CD14-positive monocyte (primary cell): ENCODE measurements around the gene CHRNA1. TPM values are rescaled to one million over a fixed set of nuclear protein-coding genes. Genes with fewer than 3 reads are reported as not detected.
A peak's percentile ranks its signal among the peaks of the same experiment; 100 is the strongest.

ENCODE experiments used
- DNase-seq, 3 donors: peaks; one replicate each; pipeline ENCODE4 v3.0.0-alpha.2; 2011 to 2022
- H2AFZ ChIP-seq: 2 replicates; pipeline ENCODE4 v1.6.0; 2012; ENCODE audit warnings: mild to moderate bottlenecking, low read depth, low read length, inconsistent platforms; ENCODE audit not compliant: insufficient read depth, poor library complexity, severe bottlenecking
- H3K27ac ChIP-seq, 2 donors: 1 replicate in 1 of 2; 2 replicates in 1 of 2; pipeline ENCODE4 v1.5.1; 2012 to 2013; ENCODE audit warnings: low read length in 2 of 2, control low read depth in 1 of 2, inconsistent platforms in 1 of 2, low read depth in 1 of 2, mild to moderate bottlenecking in 1 of 2
- H3K27me3 ChIP-seq, 2 donors: one replicate each; pipeline versions ENCODE4 v1.6.0 to v1.6.1; 2011 to 2013; ENCODE audit warnings: low read length in 2 of 2; ENCODE audit not compliant: control insufficient read depth in 2 of 2, insufficient read depth in 2 of 2
- H3K36me3 ChIP-seq, 2 donors: replicated peaks in 1 of 2; 1 replicate in 1 of 2; 2 replicates in 1 of 2; pipeline versions ENCODE4 v1.5.1 to v1.6.1; 2012 to 2013; ENCODE audit warnings: low read length in 2 of 2, control low read depth in 1 of 2, inconsistent platforms in 1 of 2, mild to moderate bottlenecking in 1 of 2; ENCODE audit not compliant: insufficient read depth in 2 of 2, control insufficient read depth in 1 of 2
- H3K4me1 ChIP-seq, 2 donors: 1 replicate in 1 of 2; 2 replicates in 1 of 2; pipeline versions ENCODE4 v1.5.1 to v1.6.1; 2012 to 2013; ENCODE audit warnings: low read length in 2 of 2, control low read depth in 1 of 2, inconsistent platforms in 1 of 2, mild to moderate bottlenecking in 1 of 2, moderate library complexity in 1 of 2; ENCODE audit not compliant: insufficient read depth in 2 of 2, control insufficient read depth in 1 of 2
- H3K4me2 ChIP-seq: replicated peaks from 2 replicates; pipeline ENCODE3; 2012; ENCODE audit warnings: low read length, moderate library complexity, mild to moderate bottlenecking; ENCODE audit not compliant: poor library complexity, severe bottlenecking; ENCODE audit errors: extremely low read depth
- H3K4me3 ChIP-seq, 3 experiments: fragments of 200-600 bp in 1 of 3; sonication (generic) in 1 of 3; replicated peaks in 1 of 3; 1 replicate in 2 of 3; 2 replicates in 1 of 3; pipeline ENCODE4 v1.5.1; 2011 to 2013; ENCODE audit warnings: low read length in 3 of 3, mild to moderate bottlenecking in 3 of 3, control low read depth in 2 of 3, low read depth in 2 of 3, inconsistent platforms in 1 of 3, moderate library complexity in 1 of 3
- H3K79me2 ChIP-seq: 2 replicates; pipeline ENCODE4 v1.6.0; 2012; ENCODE audit warnings: mild to moderate bottlenecking, control low read depth, inconsistent platforms, low read length, moderate library complexity; ENCODE audit not compliant: insufficient read depth
- H3K9ac ChIP-seq: 2 replicates; pipeline ENCODE4 v1.6.0; 2017; ENCODE audit warnings: low read length, mild to moderate bottlenecking; ENCODE audit not compliant: insufficient read depth, poor library complexity, severe bottlenecking
- H3K9me3 ChIP-seq, 2 donors: replicated peaks in 1 of 2; 1 replicate in 1 of 2; 2 replicates in 1 of 2; pipeline versions ENCODE4 v1.5.1 to v1.6.1; 2012 to 2013; ENCODE audit warnings: low read length in 2 of 2, control low read depth in 1 of 2; ENCODE audit not compliant: control insufficient read depth in 1 of 2, insufficient read depth in 1 of 2
- H4K20me1 ChIP-seq: 2 replicates; pipeline ENCODE4 v1.6.0; 2012; ENCODE audit warnings: mild to moderate bottlenecking, low read length, control low read depth, moderate library complexity; ENCODE audit not compliant: insufficient read depth
- H3K27ac Mint-ChIP-seq, 7 donors: one replicate each; pipeline ENCODE4 v1.8.0; 2020; ENCODE audit warnings: mild to moderate bottlenecking in 7 of 7, mixed read lengths in 7 of 7, moderate library complexity in 6 of 7, inconsistent platforms in 2 of 7
- H3K27me3 Mint-ChIP-seq, 3 donors: one replicate each; pipeline ENCODE4 v1.8.0; 2021 to 2022; ENCODE audit warnings: low read depth in 3 of 3, mild to moderate bottlenecking in 3 of 3, mixed read lengths in 3 of 3, moderate library complexity in 3 of 3, inconsistent platforms in 1 of 3
- H3K36me3 Mint-ChIP-seq, 2 donors: one replicate each; pipeline ENCODE4 v1.8.0; 2020; ENCODE audit warnings: mixed read lengths in 2 of 2, inconsistent platforms in 1 of 2, mild to moderate bottlenecking in 1 of 2
- H3K4me1 Mint-ChIP-seq: one replicate; pipeline ENCODE4 v1.8.0; 2020; ENCODE audit warnings: mild to moderate bottlenecking, mixed read lengths
- H3K4me3 Mint-ChIP-seq, 2 donors: one replicate each; pipeline ENCODE4 v1.8.0; 2020; ENCODE audit warnings: mild to moderate bottlenecking in 2 of 2, mixed read lengths in 2 of 2, moderate library complexity in 1 of 2
- H3K9me3 Mint-ChIP-seq, 7 donors: one replicate each; pipeline ENCODE4 v1.8.0; 2020 to 2022; ENCODE audit warnings: mixed read lengths in 7 of 7, mild to moderate bottlenecking in 6 of 7, moderate library complexity in 6 of 7, inconsistent platforms in 2 of 7
- WGBS: methylation state at CpG from one replicate; pipeline ENCODE4 v1.1.5; 2013; ENCODE audit warnings: missing lambda C conversion rate; ENCODE audit not compliant: insufficient coverage; 5-methylcytosine and 5-hydroxymethylcytosine counted together
- intact Hi-C, 2 donors: fragments of 100-400 bp; cut with micrococcal nuclease; formaldehyde crosslinking; loops; one replicate each; pipeline versions ENCODE4 v1.15.0 to v1.15.1; 2023
- polyA plus RNA-seq, 3 donors: library from polyadenylated mRNA; depleted of rRNA in 1 of 3; unstranded in 2 of 3; stranded (reverse) in 1 of 3; fragments of 300-500 nt in 2 of 3; fragments of >200 nt in 1 of 3; fragmentation: Illumina TruSeq in 2 of 3; gene quantifications; 1 replicate in 2 of 3; 2 replicates in 1 of 3; pipeline ENCODE4 v1.2.3, GENCODE V29; 2012 to 2021
- TF ChIP-seq, protein P1 (sequence below): fragments of 200-600 bp; IDR thresholded peaks from one replicate; pipeline ENCODE4 v1.8.0; 2022; ENCODE audit warnings: antibody characterized with exemption, mild to moderate bottlenecking

The CHRNA1 gene
- polyA plus RNA-seq, 3 donors = not detected

DNA sequence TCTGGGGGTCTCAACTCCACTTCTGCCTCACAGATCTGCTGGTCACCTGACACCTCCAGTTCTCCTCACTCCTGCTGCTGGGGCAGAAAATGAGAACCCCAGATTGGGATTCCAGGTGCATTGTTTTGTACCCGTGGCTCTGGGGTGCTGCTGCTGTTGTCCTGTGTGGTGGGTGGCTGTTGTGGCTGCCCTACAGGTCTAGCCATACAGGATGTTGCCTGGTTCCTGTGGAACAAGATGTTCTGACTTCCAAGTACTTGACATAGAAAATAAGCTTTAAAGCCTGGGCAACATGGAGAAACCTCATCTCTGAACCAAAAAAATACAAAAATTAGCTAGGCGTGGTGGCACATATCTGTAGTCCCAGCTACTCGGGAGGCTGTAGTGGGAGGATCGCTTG is 38.1 kb downstream of the CHRNA1 start:
- Histone ChIP-seq H3K9me3 (peaks cover 0 to 10% of the 10 kb centered on the region in 2 donors), H4K20me1 (no peaks in the 10 kb centered on the region), H3K4me2 (no peak overlapping the region), H3K27ac (no peak overlapping the region), H3K79me2 (no peaks in the 10 kb centered on the region), H3K4me1 (peaks cover 10 to 20% of the 10 kb centered on the region in 2 donors), H3K9ac (no peak overlapping the region), H3K4me3 (no peak overlapping the region), H2AFZ (no peak overlapping the region), H3K36me3 (no peaks in the 10 kb centered on the region), H3K27me3 (peaks cover 44 to 62% of the 10 kb centered on the region in 2 donors)
- peaks cover 53 to 73% (median 73%) of the 10 kb centered on the region in 3 donors for H3K27me3 Mint-ChIP-seq
- no peak for DNase-seq
- peaks cover 2% of the 10 kb centered on the region in 2 donors for H3K36me3 Mint-ChIP-seq
- 0% methylated on average over 1 of the region's 4 CpGs for WGBS
- intact Hi-C loops = no loop called here
- TF ChIP-seq, protein P1, sequence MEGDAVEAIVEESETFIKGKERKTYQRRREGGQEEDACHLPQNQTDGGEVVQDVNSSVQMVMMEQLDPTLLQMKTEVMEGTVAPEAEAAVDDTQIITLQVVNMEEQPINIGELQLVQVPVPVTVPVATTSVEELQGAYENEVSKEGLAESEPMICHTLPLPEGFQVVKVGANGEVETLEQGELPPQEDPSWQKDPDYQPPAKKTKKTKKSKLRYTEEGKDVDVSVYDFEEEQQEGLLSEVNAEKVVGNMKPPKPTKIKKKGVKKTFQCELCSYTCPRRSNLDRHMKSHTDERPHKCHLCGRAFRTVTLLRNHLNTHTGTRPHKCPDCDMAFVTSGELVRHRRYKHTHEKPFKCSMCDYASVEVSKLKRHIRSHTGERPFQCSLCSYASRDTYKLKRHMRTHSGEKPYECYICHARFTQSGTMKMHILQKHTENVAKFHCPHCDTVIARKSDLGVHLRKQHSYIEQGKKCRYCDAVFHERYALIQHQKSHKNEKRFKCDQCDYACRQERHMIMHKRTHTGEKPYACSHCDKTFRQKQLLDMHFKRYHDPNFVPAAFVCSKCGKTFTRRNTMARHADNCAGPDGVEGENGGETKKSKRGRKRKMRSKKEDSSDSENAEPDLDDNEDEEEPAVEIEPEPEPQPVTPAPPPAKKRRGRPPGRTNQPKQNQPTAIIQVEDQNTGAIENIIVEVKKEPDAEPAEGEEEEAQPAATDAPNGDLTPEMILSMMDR = no peak
- H3K9me3 Mint-ChIP-seq = peaks cover 0 to 14% (median 10%) of the 10 kb centered on the region in 7 donors
- H3K4me1 Mint-ChIP-seq = peaks cover 31% of the 10 kb centered on the region
- no peak overlapping the region for H3K27ac Mint-ChIP-seq
- peak overlapping the region in 1 of 2 donors; percentile 29 for H3K4me3 Mint-ChIP-seq

DNA sequence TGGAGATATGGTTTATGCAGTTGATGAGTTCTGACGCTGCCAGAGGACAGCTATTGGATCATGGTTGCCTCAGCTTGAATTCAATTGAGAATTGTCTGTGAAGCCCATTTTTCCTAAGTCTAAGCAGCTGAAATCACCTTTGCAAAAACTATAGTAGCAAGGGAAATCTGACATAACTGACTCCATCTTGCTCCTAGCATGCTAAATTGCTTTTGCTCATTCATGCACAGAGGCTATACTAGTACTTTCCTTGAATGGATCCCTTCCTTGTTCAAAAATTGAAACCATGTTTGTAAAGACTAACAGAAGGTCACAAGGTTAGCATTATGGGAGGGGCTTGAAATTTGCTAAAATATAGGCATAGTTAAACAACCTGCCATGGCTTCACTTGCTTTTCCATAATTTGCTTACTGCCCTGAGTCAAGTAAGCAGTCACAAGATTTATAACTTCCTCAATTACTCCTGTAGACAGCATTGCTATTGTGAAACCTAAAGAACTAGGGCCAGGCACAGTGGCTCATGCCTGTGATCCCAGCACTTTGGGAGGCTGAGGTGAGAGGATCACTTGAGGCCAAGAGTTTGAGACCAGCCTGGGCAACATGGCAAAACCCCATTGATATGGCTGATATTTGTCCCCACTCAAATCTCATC is 41.2 kb downstream of the CHRNA1 start:
- H4K20me1 ChIP-seq = no peaks in the 10 kb centered on the region
- H3K27ac ChIP-seq = no peak overlapping the region
- H2AFZ ChIP-seq = no peak overlapping the region
- DNase-seq = peak; percentile 48 to 66 (median 53)
- no peak overlapping the region for H3K4me2 ChIP-seq
- intact Hi-C loops = no loop called here
- H3K4me1 ChIP-seq = peaks cover 0 to 11% of the 10 kb centered on the region in 2 donors
- Mint-ChIP-seq H3K4me1 (peaks cover 17% of the 10 kb centered on the region), H3K4me3 (no peak overlapping the region), H3K27me3 (peaks cover 28 to 59% (median 56%) of the 10 kb centered on the region in 3 donors), H3K27ac (peak overlapping the region in 3 of 7 donors; percentile 24 to 41 (median 34)), H3K36me3 (peaks cover 2% of the 10 kb centered on the region in 2 donors), H3K9me3 (peaks cover 3 to 17% (median 11%) of the 10 kb centered on the region in 7 donors)
- peaks cover 0 to 3% of the 10 kb centered on the region in 2 donors for H3K9me3 ChIP-seq
- H3K27me3 ChIP-seq = peaks cover 20 to 45% of the 10 kb centered on the region in 2 donors
- no peaks in the 10 kb centered on the region for H3K79me2 ChIP-seq
- no peaks in the 10 kb centered on the region for H3K36me3 ChIP-seq
- no peak overlapping the region for H3K4me3 ChIP-seq
- H3K9ac ChIP-seq = no peak overlapping the region
- TF ChIP-seq, protein P1 = no peak
- 86% methylated on average over 1 of the region's 1 CpG for WGBS
